DND-41 (cell line): ENCODE results near the gene CCDC40.

Experiments used
- CTCF ChIP-seq: IDR thresholded peaks from 2 replicates; pipeline ENCODE4 v1.5.1; 2012; ENCODE audit warnings: borderline replicate concordance, low read length, moderate library complexity, mild to moderate bottlenecking; ENCODE audit not compliant: poor library complexity, severe bottlenecking; ENCODE audit errors: extremely low read depth
- EZH2 ChIP-seq: IDR thresholded peaks from 3 replicates; pipeline ENCODE4 v1.6.1; 2012; ENCODE audit warnings: borderline replicate concordance, low read depth, mild to moderate bottlenecking, moderate library complexity, low read length, inconsistent platforms; ENCODE audit not compliant: severe bottlenecking

GRCh38 chr17:80100035-80100323 is 63.5 kb downstream of the CCDC40 start:
- TF ChIP-seq CTCF (no peak), EZH2 (no peak)
